Frontal cortex (tissue), 4 donors: ENCODE data around the gene CPNE9. TPM values are rescaled to one million over a fixed set of nuclear protein-coding genes. Genes with fewer than 3 reads are reported as not detected.

Experiments used
- DNase-seq, 2 donors: peaks; one replicate each; pipeline ENCODE4 v3.0.0; 2012; ENCODE audit warnings: low spot score in 2 of 2
- FAIRE-seq: peaks from 2 replicates; lab custom pipeline; 2012; peaks lifted over from hg19 to GRCh38; lab: Jason Lieb, UNC
- total RNA-seq: library from RNA; depleted of rRNA; stranded (reverse); fragments of >200 nt; gene quantifications from one replicate; pipeline ENCODE4 v1.2.3, GENCODE V29; 2014
- donor health status: control.
- donor health status: control.
- donor health status: control.

Gene CPNE9
- total RNA-seq, 1 donor from 2014 or later: 0.41 TPM

DNA sequence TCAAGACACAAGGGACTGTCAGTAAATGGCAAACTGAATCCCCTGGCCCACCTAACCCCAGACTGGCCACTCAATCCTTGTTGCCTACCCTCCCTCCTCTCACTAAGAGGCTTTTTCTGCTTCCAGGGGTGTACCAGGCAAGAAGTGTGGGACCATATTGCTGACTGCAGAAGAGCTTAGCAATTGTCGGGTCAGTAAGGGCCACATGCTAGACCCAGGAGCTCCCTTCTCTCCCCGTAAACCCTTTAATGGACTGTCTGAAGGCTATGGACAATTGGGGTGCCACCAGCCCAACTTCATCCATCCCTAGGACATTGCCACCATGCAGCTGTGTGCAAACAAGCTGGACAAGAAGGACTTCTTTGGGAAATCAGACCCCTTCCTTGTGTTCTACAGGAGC is 8.8 kb downstream of the CPNE9 start:
- no peak for FAIRE-seq

DNA sequence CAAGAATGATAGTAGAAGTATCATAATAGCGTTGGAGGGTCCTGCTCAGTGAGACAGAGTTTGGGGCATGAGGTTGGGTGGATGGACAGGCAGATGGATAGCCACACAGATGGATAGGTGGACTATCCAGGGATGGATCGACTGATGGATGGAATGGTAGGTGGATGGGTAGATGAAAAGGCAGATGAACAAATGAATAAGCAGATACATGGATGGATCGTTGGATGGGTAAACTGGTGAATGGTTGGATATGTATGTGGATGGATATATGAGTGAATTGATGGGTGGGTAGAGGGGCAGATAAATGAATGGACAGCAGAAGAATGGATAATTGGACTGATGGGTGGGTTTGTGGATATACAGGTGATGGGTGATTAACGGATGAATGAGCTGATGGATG is 9.5 kb downstream of the CPNE9 start:
- no peak for FAIRE-seq

More for the DNA sequence above, 8.8 kb downstream of the CPNE9 start:
- DNase-seq: no peak

DNA sequence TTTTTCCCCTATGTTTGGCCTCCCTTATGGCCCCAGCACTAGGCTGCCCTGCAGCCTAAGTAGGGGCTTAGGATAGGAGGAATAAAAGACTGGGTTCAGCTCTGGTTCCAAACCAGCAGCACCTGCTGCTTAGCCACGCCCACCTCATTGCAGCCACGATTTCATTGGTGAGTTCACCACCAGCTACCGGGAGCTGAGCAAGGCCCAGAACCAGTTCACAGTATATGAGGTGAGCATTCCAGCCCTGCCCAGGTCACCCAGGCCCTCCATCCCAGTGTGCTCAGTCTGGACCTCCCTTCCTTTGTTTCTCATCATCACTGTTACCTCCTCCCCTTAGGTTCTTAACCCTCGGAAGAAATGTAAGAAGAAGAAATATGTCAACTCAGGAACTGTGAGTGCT is 11.5 kb downstream of the CPNE9 start:
- FAIRE-seq (no peak), DNase-seq (no peak)

More for the DNA sequence above, 9.5 kb downstream of the CPNE9 start:
- no peak for DNase-seq

DNA sequence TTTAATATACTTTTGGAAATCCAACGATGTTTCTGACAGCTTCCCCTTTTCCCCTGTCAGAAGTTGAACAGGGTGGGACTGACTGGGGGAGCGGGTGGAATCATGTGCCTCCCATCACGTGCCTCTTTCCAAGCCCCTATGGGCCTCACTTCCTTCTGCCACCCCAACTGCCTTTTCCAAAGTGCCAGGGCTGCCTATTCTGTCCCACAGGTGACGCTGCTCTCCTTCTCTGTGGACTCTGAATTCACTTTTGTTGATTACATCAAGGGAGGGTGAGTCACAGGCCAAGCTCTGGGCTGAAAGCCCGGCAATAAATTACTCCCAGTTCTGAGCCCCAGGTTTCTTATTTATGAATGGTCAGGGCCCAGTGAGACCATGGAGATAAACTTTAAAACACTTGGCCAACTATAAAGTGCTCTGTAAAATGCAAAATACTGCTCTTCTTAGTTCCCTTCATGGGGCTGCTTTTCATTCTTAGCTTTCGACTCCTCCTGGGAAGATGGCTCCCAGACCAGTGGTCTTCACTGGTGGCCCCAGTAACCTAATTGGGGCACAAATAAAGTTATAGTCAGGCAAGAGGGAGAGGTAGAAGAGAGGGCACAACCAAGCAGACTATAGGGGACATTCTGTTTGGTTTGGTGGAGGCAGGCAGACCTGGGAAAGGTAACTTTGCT is 12.3 kb downstream of the CPNE9 start:
- DNase-seq (peak in 1 of 2 donors; percentile 55), FAIRE-seq (no peak)

DNA sequence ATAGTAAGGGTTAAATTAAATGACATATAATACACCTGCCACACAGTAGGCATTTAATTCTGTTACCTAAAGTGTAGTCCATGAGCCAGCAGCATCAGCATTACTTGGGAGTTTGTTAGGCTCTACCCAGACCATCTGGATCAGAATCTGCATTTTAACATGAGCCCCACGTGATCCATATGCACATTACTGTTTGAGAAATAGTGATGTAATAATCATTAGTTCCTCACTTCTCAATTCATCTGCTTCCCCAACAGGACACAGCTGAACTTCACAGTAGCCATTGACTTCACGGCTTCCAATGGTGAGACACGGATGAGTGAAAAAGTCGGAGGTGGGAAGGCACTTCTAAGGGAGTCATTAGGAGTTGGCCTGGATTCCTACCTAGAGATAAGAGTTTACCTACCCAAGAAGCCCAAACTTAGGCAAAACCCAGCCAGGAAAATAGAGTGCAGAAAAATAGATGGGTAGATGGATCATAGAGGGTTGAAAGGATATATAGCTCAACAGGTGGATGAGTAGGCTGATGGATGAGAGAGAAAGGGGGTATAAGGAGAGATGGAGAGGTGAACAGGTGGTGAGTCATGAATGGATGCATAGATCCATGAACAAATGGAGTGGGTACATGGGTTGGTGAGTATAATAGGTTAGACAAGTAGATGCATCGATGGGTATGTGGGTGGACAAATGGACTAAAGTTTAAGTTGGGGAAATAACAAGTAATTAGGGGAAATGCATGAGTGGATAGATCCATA is 13.3 kb downstream of the CPNE9 start:
- DNase-seq (no peak), FAIRE-seq (no peak)

DNA sequence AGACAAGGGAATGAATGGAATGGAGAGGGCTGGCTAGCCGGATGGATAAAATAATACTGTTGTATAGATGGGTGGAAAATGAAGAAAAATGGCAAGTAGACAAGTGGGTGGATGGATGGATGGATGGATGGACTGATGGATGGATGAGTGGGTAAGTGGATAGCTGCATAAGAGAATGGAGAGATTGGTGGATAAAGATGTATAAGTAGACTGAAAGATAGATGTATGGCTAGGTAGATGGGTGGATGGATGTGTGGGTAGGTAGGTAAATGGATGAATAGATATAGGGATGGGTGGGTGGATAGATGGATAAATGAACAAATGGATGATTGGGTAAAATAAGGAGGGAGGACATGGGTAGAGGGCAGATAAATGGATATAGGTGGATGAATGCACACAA is 13.9 kb downstream of the CPNE9 start:
- DNase-seq: no peak
- no peak for FAIRE-seq

DNA sequence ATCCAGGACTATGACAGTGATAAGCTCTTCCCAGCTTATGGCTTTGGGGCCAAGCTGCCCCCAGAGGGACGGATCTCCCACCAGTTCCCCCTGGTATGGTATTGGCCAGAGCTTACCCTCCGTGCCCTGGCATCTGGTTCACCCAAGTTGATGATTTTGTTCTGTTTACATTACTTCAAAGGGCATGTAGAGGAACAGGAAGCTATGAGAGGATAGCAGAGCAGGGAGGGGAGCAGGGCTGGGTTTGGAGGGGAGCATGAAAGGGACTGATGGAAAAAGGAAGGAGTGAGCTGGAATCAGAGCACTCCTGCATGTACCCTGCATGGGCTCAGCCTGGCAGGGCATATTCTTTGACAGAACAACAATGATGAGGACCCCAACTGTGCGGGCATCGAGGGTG is 14.5 kb downstream of the CPNE9 start:
- FAIRE-seq (no peak), DNase-seq (no peak)

GRCh38 chr3:9721015-9721699 is 17.5 kb downstream of the CPNE9 start:
- no peak for FAIRE-seq
- DNase-seq: no peak

GRCh38 chr3:9721700-9722060 is 18.0 kb downstream of the CPNE9 start:
- FAIRE-seq: no peak
- DNase-seq: no peak

- FAIRE-seq (no peak), DNase-seq (no peak)
These were observed 22.3 kb downstream of the CPNE9 start for GRCh38 chr3:9725775-9726515.

DNA sequence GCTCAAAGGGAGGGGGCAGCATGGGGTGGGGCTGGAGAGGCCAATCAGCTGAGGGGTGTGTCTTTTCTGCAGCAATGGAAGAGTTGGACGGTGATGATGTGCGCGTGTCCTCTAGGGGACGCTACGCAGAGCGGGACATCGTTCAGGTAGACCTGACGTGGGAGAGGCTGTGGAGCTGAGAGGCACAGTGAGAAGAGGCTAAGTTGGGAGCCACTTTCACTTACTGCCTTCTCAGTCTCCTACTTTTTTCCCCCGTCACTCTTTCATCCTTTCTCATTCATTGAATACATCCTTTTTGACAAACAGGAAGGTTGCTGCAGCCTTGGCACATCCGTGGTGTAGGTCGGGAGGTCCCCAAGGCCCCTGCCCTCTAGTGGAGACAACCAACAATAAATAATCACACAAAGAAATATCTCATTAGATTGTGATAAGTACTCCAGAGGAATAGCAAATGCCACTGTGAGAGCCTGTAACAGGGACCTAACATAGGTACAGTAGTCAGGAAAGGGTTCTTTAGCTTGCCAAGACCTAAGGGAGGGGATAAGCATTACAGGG is 23.5 kb downstream of the CPNE9 start:
- DNase-seq (no peak), FAIRE-seq (no peak)

DNA sequence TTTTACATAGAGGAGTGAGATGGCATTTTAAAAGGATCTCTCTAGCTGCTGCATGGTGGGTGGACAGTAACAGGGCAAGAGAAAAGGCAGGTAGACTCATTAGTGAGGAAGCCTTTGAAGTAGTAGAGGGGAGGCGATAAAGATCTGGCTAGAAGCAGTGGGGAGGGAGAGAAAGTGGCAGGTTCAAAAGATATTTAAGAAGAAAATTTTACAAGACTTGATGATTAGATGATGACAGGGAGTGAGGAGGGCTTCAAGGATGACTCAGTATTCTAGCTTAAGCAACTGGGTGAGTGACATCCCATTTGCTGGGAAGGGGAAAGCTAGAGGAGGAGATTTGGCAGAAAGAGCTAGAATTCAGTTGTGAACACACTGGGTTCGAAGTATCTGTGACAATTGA is 24.1 kb downstream of the CPNE9 start:
- DNase-seq: no peak
- FAIRE-seq: no peak

- FAIRE-seq (no peak), DNase-seq (no peak)
These were observed 25.8 kb downstream of the CPNE9 start for GRCh38 chr3:9729419-9729818.

GRCh38 chr3:9730657-9731205 is 27.1 kb downstream of the CPNE9 start:
- no peak for FAIRE-seq

GRCh38 chr3:9731206-9732079 is 27.8 kb downstream of the CPNE9 start, which contains the start of gene BRPF1:
TSS of gene BRPF1 (plus strand) at chr3:9731735. CDS start at chr3:9734141, 2,406 bp downstream.
- FAIRE-seq: no peak
- peak; percentile 99 to 100 for DNase-seq

More at GRCh38 chr3:9730657-9731205, 27.1 kb downstream of the CPNE9 start:
- no peak for DNase-seq

GRCh38 chr3:9732080-9732739 is 28.6 kb downstream of the CPNE9 start:
- DNase-seq (no peak), FAIRE-seq (no peak)

DNA sequence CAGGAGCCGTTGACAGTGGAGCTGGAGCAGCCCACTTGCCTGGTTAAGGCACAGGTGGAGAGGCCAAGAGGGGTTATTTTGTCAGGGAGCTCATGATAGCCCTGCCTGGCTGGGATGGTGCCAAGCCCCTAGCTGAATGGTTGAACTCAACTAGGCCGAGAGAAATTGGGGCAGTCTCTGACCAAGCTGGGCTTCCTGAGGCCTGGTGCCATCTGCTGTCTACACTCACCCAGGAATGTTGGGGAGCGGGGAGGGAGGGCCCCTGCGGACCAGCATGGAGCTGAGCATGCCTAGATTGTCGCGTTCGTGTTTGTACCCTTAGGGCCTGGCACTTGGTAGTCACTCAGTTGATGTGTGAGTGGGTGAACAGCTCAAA is 29.1 kb downstream of the CPNE9 start:
- FAIRE-seq (no peak), DNase-seq (no peak)

GRCh38 chr3:9736831-9737230 is 33.2 kb downstream of the CPNE9 start:
- DNase-seq (no peak), FAIRE-seq (no peak)
